Measurements from ENCODE around the gene CCDC110.
A peak's percentile ranks its signal among the peaks of the same experiment; 100 is the strongest.
"Not testable (repeated sequence)": the region's sequence is repeated elsewhere in the genome, so short reads cannot be mapped to it uniquely, and the experiment has no call there.

CCDC110 gene

GRCh38 chr4:185471235-185472102 lies at the start of gene CCDC110:
CCDC110 (minus strand) TSS chr4:185471733; CDS start chr4:185471683, 50 bp downstream.
- peak; percentile 92 for DNase-seq (ENCODE audit: low read depth)

- DNase-seq (ENCODE audit: low read depth): no peak
These were observed 48.6 kb upstream of the CCDC110 start for GRCh38 chr4:185520119-185520518.

- DNase-seq (ENCODE audit: low read depth): no peak
These were observed 47.0 kb upstream of the CCDC110 start for GRCh38 chr4:185518494-185518893.

GRCh38 chr4:185518069-185518468 lies 46.5 kb upstream of the CCDC110 start:
- no peak for DNase-seq (ENCODE audit: low read depth)

- DNase-seq (ENCODE audit: low read depth): no peak
These were observed 43.7 kb upstream of the CCDC110 start for GRCh38 chr4:185515248-185515647.

- DNase-seq (ENCODE audit: low read depth): no peak
These were observed 42.7 kb upstream of the CCDC110 start for GRCh38 chr4:185514182-185514697.

GRCh38 chr4:185513489-185514181 lies 42.1 kb upstream of the CCDC110 start:
- no peak for DNase-seq (ENCODE audit: low read depth)

GRCh38 chr4:185512516-185512915 lies 41.0 kb upstream of the CCDC110 start:
- no peak for DNase-seq (ENCODE audit: low read depth)

- not testable (repeated sequence) for DNase-seq (ENCODE audit: low read depth)
These were observed 39.7 kb upstream of the CCDC110 start for GRCh38 chr4:185511243-185511642.

GRCh38 chr4:185510806-185511205 lies 39.3 kb upstream of the CCDC110 start:
- no peak for DNase-seq (ENCODE audit: low read depth)

GRCh38 chr4:185508181-185508580 lies 36.6 kb upstream of the CCDC110 start:
- DNase-seq (ENCODE audit: low read depth): no peak

GRCh38 chr4:185506422-185506821 lies 34.9 kb upstream of the CCDC110 start:
- no peak for DNase-seq (ENCODE audit: low read depth)

GRCh38 chr4:185504098-185505047 lies 32.8 kb upstream of the CCDC110 start:
- DNase-seq (ENCODE audit: low read depth): no peak

- no peak for DNase-seq (ENCODE audit: low read depth)
These were observed 30.9 kb upstream of the CCDC110 start for GRCh38 chr4:185502386-185502785.

GRCh38 chr4:185500576-185500975 lies 29.0 kb upstream of the CCDC110 start:
- DNase-seq (ENCODE audit: low read depth): no peak

GRCh38 chr4:185500035-185500434 lies 28.5 kb upstream of the CCDC110 start:
- DNase-seq (ENCODE audit: low read depth): no peak

GRCh38 chr4:185488650-185489049 lies 17.1 kb upstream of the CCDC110 start:
- no peak for DNase-seq (ENCODE audit: low read depth)

- no peak for DNase-seq (ENCODE audit: low read depth)
These were observed 9.9 kb upstream of the CCDC110 start for GRCh38 chr4:185481401-185481800.

- DNase-seq (ENCODE audit: low read depth): no peak
These were observed 8.6 kb upstream of the CCDC110 start for GRCh38 chr4:185480016-185480732.

GRCh38 chr4:185479507-185479971 lies 8.0 kb upstream of the CCDC110 start:
- DNase-seq (ENCODE audit: low read depth): no peak

- DNase-seq (ENCODE audit: low read depth): no peak
These were observed 1.7 kb upstream of the CCDC110 start for GRCh38 chr4:185473247-185473646.

Data from activated T-cell treated with anti-CD3 and anti-CD28 coated beads for 1 hour (primary cell).